HCT116 (cell line): ENCODE measurements around the gene TBC1D17. TPM values are rescaled to one million over a fixed set of nuclear protein-coding genes. Genes with fewer than 3 reads are reported as not detected.

Experiments used
- ATAC-seq: fragments of 200-7000 bp; cut with Tn5 transposase; 2 replicates; pipeline ENCODE4 v1.9.1; 2020; ENCODE audit warnings: mild to moderate bottlenecking, moderate library complexity
- BruUV-seq: library from RNA; stranded (reverse); fragments of 400-500 nt; replicated peaks from 2 replicates; lab custom pipeline; 2021; lab: Mats Ljungman, UMichigan
- CTCF ChIA-PET: fragments of 300-600 bp; sonication (Branson Sonifier 250); formaldehyde crosslinking; loops from one replicate; lab custom pipeline; 2021; ENCODE audit warnings: antibody characterized with exemption; lab: Charles Lee
- POLR2A ChIA-PET: fragments of 300-600, 350-600 bp; sonication (Branson Sonifier 250); formaldehyde crosslinking; loops from one replicate; lab custom pipeline; 2021; ENCODE audit warnings: antibody characterized with exemption; lab: Charles Lee
- RAD21 ChIA-PET, 2 experiments: fragments of 300-600 bp; sonication (Branson Sonifier 250); formaldehyde crosslinking; loops; one replicate each; lab custom pipeline; 2023; ENCODE audit warnings: low total read pairs in 2 of 2; ENCODE audit not compliant: uncharacterized antibody in 2 of 2, unreplicated experiment in 2 of 2, low non-redundant PET in 1 of 2; lab: Charles Lee
- DNase-seq: peaks from one replicate; pipeline ENCODE4 v3.0.0-alpha.2; 2010; ENCODE audit warnings: low read depth, low spot score
- H2AFZ ChIP-seq: fragments of 200-600 bp; shearing (Covaris generic), sonication (generic); 2 replicates; pipeline ENCODE4 v1.6.1; 2017; ENCODE audit warnings: low read depth, mixed run types, mixed read lengths, antibody characterized with exemption, low read length; ENCODE audit not compliant: poor library complexity, severe bottlenecking
- H3K27ac ChIP-seq: 2 replicates; pipeline ENCODE4 v1.5.1; 2012; ENCODE audit warnings: low read depth, low read length
- H3K27me3 ChIP-seq: fragments of 200-600 bp; sonication (generic); 2 replicates; pipeline ENCODE4 v1.6.1; 2016; ENCODE audit warnings: mixed run types, low read length, mixed read lengths; ENCODE audit not compliant: insufficient read depth
- H3K36me3 ChIP-seq, 2 experiments: fragments of 200-500 bp in 1 of 2; fragments of 200-600 bp in 1 of 2; sonication (Bioruptor generic) in 1 of 2; sonication (generic) in 1 of 2; 2 replicates each; pipeline versions ENCODE4 v1.5.1 to v1.6.1; 2014 to 2016; ENCODE audit warnings: low read length in 2 of 2, inconsistent platforms in 1 of 2, mixed read lengths in 1 of 2, mixed run types in 1 of 2; ENCODE audit not compliant: insufficient read depth in 2 of 2, control insufficient read depth in 1 of 2
- H3K4me1 ChIP-seq, 2 experiments: fragments of 200-600 bp in 1 of 2; sonication (generic) in 1 of 2; 2 replicates each; pipeline versions ENCODE4 v1.5.1 to v1.6.1; 2012 to 2017; ENCODE audit warnings: low read length in 2 of 2, inconsistent platforms in 1 of 2, mild to moderate bottlenecking in 1 of 2, mixed read lengths in 1 of 2, mixed run types in 1 of 2, moderate library complexity in 1 of 2; ENCODE audit not compliant: insufficient read depth in 2 of 2, control insufficient read depth in 1 of 2
- H3K4me2 ChIP-seq: fragments of 200-600 bp; sonication (generic); 2 replicates; pipeline ENCODE4 v1.6.1; 2017; ENCODE audit warnings: mixed run types, low read length, mixed read lengths
- H3K4me3 ChIP-seq, 2 experiments: fragments of 200-600 bp in 1 of 2; sonication (generic) in 1 of 2; replicated peaks in 1 of 2; 2 replicates each; pipeline ENCODE4 v1.5.1; 2011 to 2016; ENCODE audit warnings: low read length in 2 of 2, control low read depth in 1 of 2, low read depth in 1 of 2, mild to moderate bottlenecking in 1 of 2, mixed read lengths in 1 of 2, mixed run types in 1 of 2
- H3K79me2 ChIP-seq: fragments of 200-600 bp; sonication (generic); 2 replicates; pipeline ENCODE4 v1.6.1; 2017; ENCODE audit warnings: mild to moderate bottlenecking, mixed run types, low read length, moderate library complexity, mixed read lengths; ENCODE audit not compliant: insufficient read depth
- H3K9ac ChIP-seq: fragments of 200-600 bp; sonication (generic); 2 replicates; pipeline ENCODE4 v1.6.1; 2016; ENCODE audit warnings: low read length, mixed read lengths
- H3K9me2 ChIP-seq: fragments of 200-600 bp; sonication (generic), shearing (Covaris generic); 2 replicates; pipeline ENCODE4 v1.6.1; 2017; ENCODE audit warnings: mixed run types, mild to moderate bottlenecking, moderate library complexity; ENCODE audit not compliant: insufficient read depth
- H3K9me3 ChIP-seq, 2 experiments: fragments of 200-500 bp in 1 of 2; fragments of 200-600 bp in 1 of 2; sonication (Bioruptor generic) in 1 of 2; sonication (generic) in 1 of 2; 2 replicates each; pipeline ENCODE4 v1.6.1; 2014 to 2017; ENCODE audit warnings: low read length in 2 of 2, mixed read lengths in 2 of 2, inconsistent platforms in 1 of 2, low read depth in 1 of 2, mild to moderate bottlenecking in 1 of 2, mixed run types in 1 of 2, moderate library complexity in 1 of 2; ENCODE audit not compliant: control insufficient read depth in 1 of 2, insufficient read depth in 1 of 2
- H4K20me1 ChIP-seq: fragments of 200-600 bp; sonication (generic), shearing (Covaris generic); 2 replicates; pipeline ENCODE4 v1.6.1; 2017; ENCODE audit warnings: mixed run types, mild to moderate bottlenecking, moderate library complexity; ENCODE audit not compliant: insufficient read depth
- CBX3 ChIP-seq: IDR thresholded peaks from 2 replicates; pipeline ENCODE4 v1.6.1; 2012; ENCODE audit warnings: low read depth
- CTCF ChIP-seq, 3 experiments: fragments of 200-600 bp in 1 of 3; sonication (generic) in 1 of 3; IDR thresholded peaks in 2 of 3; conservative IDR thresholded peaks in 1 of 3; 2 replicates each; pipeline ENCODE4 v1.5.1; 2012 to 2017; ENCODE audit warnings: low read depth in 2 of 3, low read length in 2 of 3, antibody characterized with exemption in 1 of 3, borderline replicate concordance in 1 of 3, control low read depth in 1 of 3, mild to moderate bottlenecking in 1 of 3, mixed read lengths in 1 of 3, mixed run types in 1 of 3, moderate library complexity in 1 of 3; ENCODE audit not compliant: insufficient read depth in 1 of 3
- FOSL1 ChIP-seq: IDR thresholded peaks from 2 replicates; pipeline ENCODE4 v1.6.1; 2012; ENCODE audit warnings: low read depth
- MAX ChIP-seq: IDR thresholded peaks from 2 replicates; pipeline ENCODE4 v1.6.1; 2012
- POLR2A ChIP-seq: IDR thresholded peaks from 2 replicates; pipeline ENCODE4 v1.7.0; 2011; ENCODE audit warnings: borderline replicate concordance; ENCODE audit not compliant: insufficient read depth, insufficient read length; ENCODE audit errors: extremely low read depth
- POLR2AphosphoS5 ChIP-seq: IDR thresholded peaks from 2 replicates; pipeline ENCODE4 v1.6.1; 2011; ENCODE audit warnings: mild to moderate bottlenecking, low read depth, low read length, moderate library complexity
- RAD21 ChIP-seq: IDR thresholded peaks from 2 replicates; pipeline ENCODE4 v1.6.1; 2012; ENCODE audit warnings: low read depth, mild to moderate bottlenecking
- SIN3A ChIP-seq: IDR thresholded peaks from 2 replicates; pipeline ENCODE4 v1.6.1; 2012; ENCODE audit warnings: low read depth
- SP1 ChIP-seq: IDR thresholded peaks from 2 replicates; pipeline ENCODE4 v1.6.1; 2012; ENCODE audit warnings: low read depth
- YY1 ChIP-seq: IDR thresholded peaks from 2 replicates; pipeline ENCODE4 v1.6.1; 2011; ENCODE audit warnings: low read length, low read depth, moderate library complexity, mild to moderate bottlenecking; ENCODE audit not compliant: insufficient replicate concordance; ENCODE audit errors: extremely low read depth
- ZBTB33 ChIP-seq: IDR thresholded peaks from 2 replicates; pipeline ENCODE4 v1.6.1; 2011; ENCODE audit warnings: mild to moderate bottlenecking, low read length, moderate library complexity; ENCODE audit not compliant: insufficient replicate concordance; ENCODE audit errors: extremely low read depth
- intact Hi-C: fragments of 100-400 bp; cut with micrococcal nuclease; formaldehyde crosslinking; loops from 2 replicates; pipeline ENCODE4 v1.10.0; 2022
- total RNA-seq: library from RNA; stranded (reverse); gene quantifications from one replicate; pipeline ENCODE4 v1.2.1, GENCODE V29; 2021; ENCODE audit not compliant: unreplicated experiment

The TBC1D17 gene
- total RNA-seq, 1 experiment from 2014 or later: 32.9 TPM

- Histone ChIP-seq H3K9me3 (no peaks in the 10 kb centered on the region), H3K4me1 (no peaks in the 10 kb centered on the region), H3K9ac (no peak overlapping the region), H3K79me2 (peaks cover 29% of the 10 kb centered on the region), H3K4me2 (no peak overlapping the region), H3K27me3 (no peaks in the 10 kb centered on the region), H3K9me2 (no peaks in the 10 kb centered on the region), H3K27ac (no peak overlapping the region), H3K36me3 (peaks cover 14 to 32% of the 10 kb centered on the region in 2 experiments; a peak in 3 of 4 replicates), H3K4me3 (no peak overlapping the region), H4K20me1 (no peaks in the 10 kb centered on the region), H2AFZ (no peak overlapping the region)
- intact Hi-C loops: no loop called here
- TF ChIP-seq ZBTB33: no peak
- TF ChIP-seq POLR2A: no peak
- TF ChIP-seq POLR2AphosphoS5: no peak
- TF ChIP-seq CBX3: no peak
- TF ChIP-seq SP1: no peak
- no peak for TF ChIP-seq RAD21
- TF ChIP-seq CTCF (IDR thresholded peaks at IDR 0.05 in 2 of 3, conservative IDR thresholded peaks at IDR 0.05 in 1 of 3; ENCODE audit: borderline replicate concordance in 1 of 3, insufficient read depth in 1 of 3, low read depth in 2 of 3, low read length in 2 of 3): no peak
- TF ChIP-seq SIN3A: no peak
- TF ChIP-seq FOSL1: no peak
- no peak for TF ChIP-seq YY1
- TF ChIP-seq MAX: no peak
- BruUV-seq: TSS peak; percentile 59
- no peak for ATAC-seq
- RAD21 ChIA-PET: no interaction called here
- no peak for DNase-seq
- POLR2A ChIA-PET: interaction anchor here (0.7 kb wide), 2 partner anchors 20 to 52 kb away, joined by 3 to 4 read pairs; no protein-coding TSS in a partner anchor
- CTCF ChIA-PET: no interaction called here
Observed at GRCh38 chr19:49906879-49907564, 29.5 kb downstream of the TBC1D17 start.
